Vagina (tissue), 2 donors: ENCODE results near the gene OR10H2.

Experiments used
- CTCF ChIP-seq, 3 experiments: fragments of 450-650 bp in 2 of 3; fragments of 200-600 bp in 1 of 3; sonication (generic) in 1 of 3; IDR thresholded peaks; one replicate each; pipeline ENCODE4 v1.5.1; 2017 to 2019; ENCODE audit warnings: antibody characterized with exemption in 3 of 3, mild to moderate bottlenecking in 2 of 3, moderate library complexity in 2 of 3
- POLR2A ChIP-seq, 2 donors: fragments of 450-650 bp; IDR thresholded peaks; one replicate each; pipeline ENCODE4 v1.6.1; 2017; ENCODE audit warnings: antibody characterized with exemption in 2 of 2, mild to moderate bottlenecking in 2 of 2, moderate library complexity in 2 of 2

GRCh38 chr19:15759962-15760565, 32.2 kb downstream of the OR10H2 start:
- no peak for TF ChIP-seq CTCF (IDR thresholded peaks at IDR 0.05)
- no peak for TF ChIP-seq POLR2A (IDR thresholded peaks at IDR 0.05)
